Activated naive CD4-positive, alpha-beta T cell treated with anti-CD3 and anti-CD28 coated beads, Interleukin-2, amount 10 ng/mL, durations not matched to agents 7 days and 5 days (primary cell): ENCODE measurements around the gene CCNG1.

ENCODE experiments used
- CTCF ChIA-PET: fragments of 350-600 bp; sonication (Branson Sonifier 250); formaldehyde crosslinking; loops from one replicate; lab custom pipeline; 2021; ENCODE audit warnings: antibody characterized with exemption; lab: Charles Lee
- DNase-seq: peaks from one replicate; pipeline ENCODE4 v3.0.0-alpha.2; 2020
- H3K27ac Mint-ChIP-seq: one replicate; pipeline ENCODE4 v1.8.0; 2021; ENCODE audit warnings: mild to moderate bottlenecking, moderate library complexity, mixed read lengths
- H3K27me3 Mint-ChIP-seq: one replicate; pipeline ENCODE4 v1.8.0; 2021; ENCODE audit warnings: mild to moderate bottlenecking, mixed read lengths
- H3K36me3 Mint-ChIP-seq: one replicate; pipeline ENCODE4 v1.8.0; 2021; ENCODE audit warnings: mixed read lengths
- H3K4me1 Mint-ChIP-seq: one replicate; pipeline ENCODE4 v1.8.0; 2021; ENCODE audit warnings: mixed read lengths
- H3K4me3 Mint-ChIP-seq: one replicate; pipeline ENCODE4 v1.8.0; 2021; ENCODE audit warnings: mild to moderate bottlenecking, moderate library complexity, mixed read lengths
- H3K9me3 Mint-ChIP-seq: one replicate; pipeline ENCODE4 v1.8.0; 2021; ENCODE audit warnings: mixed read lengths

The CCNG1 gene

GRCh38 chr5:163489055-163489744 lies 51.8 kb downstream of the CCNG1 start:
- peak; percentile 54 for DNase-seq
- CTCF ChIA-PET: interaction anchor here (1.0 to 2.6 kb wide), 3 partner anchors 10 to 15 kb away, joined by 3 to 6 read pairs (median 5); no protein-coding TSS in a partner anchor

GRCh38 chr5:163489745-163490075 lies 52.3 kb downstream of the CCNG1 start:
- peaks cover 53% of the 10 kb centered on the region for H3K36me3 Mint-ChIP-seq
- no peak overlapping the region for H3K27ac Mint-ChIP-seq
- H3K9me3 Mint-ChIP-seq: no peaks in the 10 kb centered on the region

More at GRCh38 chr5:163489055-163489744, 51.8 kb downstream of the CCNG1 start:
- Mint-ChIP-seq H3K4me1 (no peaks in the 10 kb centered on the region), H3K4me3 (no peak overlapping the region), H3K9me3 (no peaks in the 10 kb centered on the region), H3K36me3 (peaks cover 56% of the 10 kb centered on the region), H3K27me3 (no peaks in the 10 kb centered on the region), H3K27ac (peak overlapping the region; percentile 67)

More at GRCh38 chr5:163489745-163490075, 52.3 kb downstream of the CCNG1 start:
- no peak for DNase-seq
- CTCF ChIA-PET: interaction anchor here (1.0 to 2.6 kb wide), 3 partner anchors 10 to 15 kb away, joined by 3 to 6 read pairs (median 5); no protein-coding TSS in a partner anchor
- Mint-ChIP-seq H3K4me1 (no peaks in the 10 kb centered on the region), H3K4me3 (no peak overlapping the region), H3K27me3 (no peaks in the 10 kb centered on the region)
